HepG2 (cell line): ENCODE results near the gene TNS1. TPM values are rescaled to one million over a fixed set of nuclear protein-coding genes. Genes with fewer than 3 reads are reported as not detected.

Experiments used
- ATF1 ChIP-seq: IDR thresholded peaks from 2 replicates; pipeline ENCODE4 v1.6.1; 2016; ENCODE audit warnings: mild to moderate bottlenecking, control low read depth
- ATF7 ChIP-seq, 2 experiments: fragments of 450-650 bp in 1 of 2; sonication (generic) in 1 of 2; formaldehyde crosslinking in 1 of 2; IDR thresholded peaks; 2 replicates each; pipeline versions ENCODE4 v1.4.0 to v1.6.1; 2016 to 2020; ENCODE audit warnings: antibody characterized with exemption in 1 of 2, mild to moderate bottlenecking in 1 of 2, missing genetic modification reagents in 1 of 2
- KDM5B ChIP-seq: sonication (generic); formaldehyde crosslinking; IDR thresholded peaks from 2 replicates; pipeline ENCODE4 v1.4.0; 2020; ENCODE audit warnings: missing genetic modification reagents, mild to moderate bottlenecking, borderline replicate concordance
- LCORL ChIP-seq, 2 experiments: fragments of 450-650 bp in 1 of 2; sonication (generic) in 1 of 2; formaldehyde crosslinking in 1 of 2; IDR thresholded peaks; 2 replicates each; pipeline versions ENCODE4 v1.5.0 to v1.6.1; 2017 to 2020; ENCODE audit warnings: antibody characterized with exemption in 1 of 2, missing genetic modification reagents in 1 of 2
- MEIS1 ChIP-seq: sonication (generic); formaldehyde crosslinking; IDR thresholded peaks from 2 replicates; pipeline ENCODE4 v1.9.0; 2021; ENCODE audit warnings: mild to moderate bottlenecking, missing genetic modification reagents, moderate library complexity, borderline replicate concordance
- MYPOP ChIP-seq: sonication (generic); formaldehyde crosslinking; IDR thresholded peaks from 2 replicates; pipeline ENCODE4 v1.8.1; 2023; ENCODE audit warnings: mild to moderate bottlenecking, moderate library complexity, missing genetic modification reagents
- NFE2L2 ChIP-seq: fragments of 150-350 bp; IDR thresholded peaks from 2 replicates; pipeline ENCODE4 v1.6.1; 2014; ENCODE audit warnings: low read length
- NPAS2 ChIP-seq: sonication (generic); formaldehyde crosslinking; IDR thresholded peaks from 2 replicates; pipeline ENCODE4 v1.8.0; 2022; ENCODE audit warnings: mild to moderate bottlenecking, missing genetic modification reagents, borderline replicate concordance
- PCBP1 ChIP-seq: fragments of 200-400 bp; formaldehyde crosslinking; IDR thresholded peaks from 2 replicates; pipeline ENCODE4 v1.6.1; 2017; ENCODE audit warnings: mild to moderate bottlenecking, low read depth, low read length, borderline replicate concordance
- POGZ ChIP-seq: sonication (generic); formaldehyde crosslinking; IDR thresholded peaks from 2 replicates; pipeline ENCODE4 v1.4.0; 2020; ENCODE audit warnings: mild to moderate bottlenecking, missing genetic modification reagents
- SAFB2 ChIP-seq: sonication (generic); formaldehyde crosslinking; IDR thresholded peaks from 2 replicates; pipeline ENCODE4 v1.5.1; 2020; ENCODE audit warnings: missing genetic modification reagents, low read depth, mild to moderate bottlenecking, borderline replicate concordance
- SETDB1 ChIP-seq: sonication (generic); formaldehyde crosslinking; IDR thresholded peaks from 2 replicates; pipeline ENCODE4 v1.5.1; 2020; ENCODE audit warnings: missing genetic modification reagents, mild to moderate bottlenecking, borderline replicate concordance
- SRF ChIP-seq: IDR thresholded peaks from 2 replicates; pipeline ENCODE4 v1.6.1; 2011; ENCODE audit warnings: mild to moderate bottlenecking, low read depth, low read length, moderate library complexity
- TARDBP ChIP-seq: sonication (generic); formaldehyde crosslinking; IDR thresholded peaks from 2 replicates; pipeline ENCODE4 v1.8.0; 2022; ENCODE audit warnings: mild to moderate bottlenecking, missing genetic modification reagents
- TCF12 ChIP-seq, 2 experiments: fragments of 450-650 bp in 1 of 2; sonication (generic) in 1 of 2; formaldehyde crosslinking in 1 of 2; IDR thresholded peaks; 2 replicates each; pipeline versions ENCODE4 v1.6.1 to v1.8.0; 2017 to 2022; ENCODE audit warnings: antibody characterized with exemption in 1 of 2, mild to moderate bottlenecking in 1 of 2, missing genetic modification reagents in 1 of 2, moderate library complexity in 1 of 2
- THAP9 ChIP-seq: sonication (generic); formaldehyde crosslinking; IDR thresholded peaks from 2 replicates; pipeline ENCODE4; 2020; ENCODE audit warnings: missing genetic modification reagents, mild to moderate bottlenecking, borderline replicate concordance
- YY1 ChIP-seq: IDR thresholded peaks from 2 replicates; pipeline ENCODE4 v1.6.1; 2011; ENCODE audit warnings: low read length, low read depth, moderate library complexity, mild to moderate bottlenecking; ENCODE audit not compliant: insufficient read depth, insufficient replicate concordance
- ZKSCAN8 ChIP-seq: IDR thresholded peaks from 2 replicates; pipeline ENCODE4 v1.6.1; 2016; ENCODE audit warnings: borderline replicate concordance, missing genetic modification reagents, missing compliant biosample characterization
- ZNF510 ChIP-seq: sonication (generic); formaldehyde crosslinking; IDR thresholded peaks from 2 replicates; pipeline ENCODE4 v1.4.0; 2020; ENCODE audit warnings: low read depth, mild to moderate bottlenecking, missing genetic modification reagents
- ZNF678 ChIP-seq: sonication (generic); formaldehyde crosslinking; IDR thresholded peaks from 2 replicates; pipeline ENCODE4 v1.4.0; 2020; ENCODE audit warnings: mild to moderate bottlenecking, missing genetic modification reagents
- ZNF839 ChIP-seq: sonication (generic); formaldehyde crosslinking; IDR thresholded peaks from 2 replicates; pipeline ENCODE4 v1.4.0; 2020; ENCODE audit warnings: missing genetic modification reagents, mild to moderate bottlenecking, borderline replicate concordance
- polyA plus RNA-seq, 8 experiments: library from polyadenylated mRNA; depleted of rRNA in 3 of 8; stranded (reverse) in 7 of 8; unstranded in 1 of 8; fragments of >200 nt; fragmentation: Illumina TruSeq in 4 of 8; extraction: Trizol in 4 of 8; gene quantifications; 2 replicates each; pipeline versions ENCODE4 v1.2.1 to v1.2.3, GENCODE V29; 2011 to 2016; ENCODE audit warnings: low read depth in 4 of 8, missing spikeins in 1 of 8, mixed read lengths in 1 of 8; ENCODE audit not compliant: insufficient read depth in 1 of 8
- total RNA-seq, 5 experiments: library from RNA; depleted of rRNA; stranded (reverse); fragments of >200 nt; fragmentation: Illumina TruSeq; extraction: Trizol; gene quantifications; 2 replicates each; pipeline ENCODE4 v1.2.3, GENCODE V29; 2016; ENCODE audit warnings: low read depth in 1 of 5
- TF ChIP-seq, protein P1 (sequence below): sonication (generic); formaldehyde crosslinking; IDR thresholded peaks from 2 replicates; pipeline ENCODE4 v1.5.0; 2020; ENCODE audit warnings: mild to moderate bottlenecking, missing genetic modification reagents, moderate library complexity
- TF ChIP-seq, protein P2 (sequence below): sonication (generic); formaldehyde crosslinking; IDR thresholded peaks from 2 replicates; pipeline ENCODE4 v1.5.0; 2020; ENCODE audit warnings: missing genetic modification reagents

TNS1 gene
- total and polyA plus RNA-seq, 2 of the 13 experiments (the other 11 are each of a cell fraction or from before 2014, with no cell fraction given): 1.9 to 118 TPM

DNA sequence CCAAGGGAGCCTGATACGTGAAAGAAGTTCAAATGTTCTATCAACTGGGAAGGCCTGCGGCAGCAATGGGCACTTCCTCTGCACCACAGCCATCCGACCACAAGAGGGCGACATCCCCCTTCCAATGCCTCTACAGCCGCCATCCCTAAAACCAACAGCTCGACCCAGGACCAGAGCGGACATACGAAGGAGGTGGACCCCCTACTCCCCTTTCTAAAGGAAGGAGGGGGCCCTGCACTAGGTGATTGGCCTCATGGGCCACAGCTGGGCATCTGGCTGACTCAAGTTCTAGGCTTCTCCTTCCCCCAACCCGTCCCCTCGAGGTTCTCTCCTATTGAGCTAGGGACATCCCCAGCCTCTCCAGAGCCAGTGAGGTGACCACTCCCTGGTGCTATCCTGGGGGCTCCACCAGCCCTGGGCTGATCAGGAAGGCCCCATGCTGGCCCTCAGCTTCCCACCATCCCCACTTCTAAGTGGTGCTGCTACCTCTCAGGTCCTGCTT, 217.2 kb downstream of the TNS1 start (continued):
- TF ChIP-seq TCF12 (IDR thresholded peaks at IDR 0.05) (no peak), TCF12 (CRISPR knock-in tag; IDR thresholded peaks at IDR 0.05) (no peak), NPAS2 (CRISPR knock-in tag) (no peak), YY1 (peak; percentile 74), PCBP1 (no peak), SRF (no peak), ZNF678 (CRISPR knock-in tag) (no peak), KDM5B (CRISPR knock-in tag) (peak; percentile 31; the same call in 1 of the 2 replicates), SAFB2 (CRISPR knock-in tag) (no peak), THAP9 (peak; percentile 56; the same call in 1 of the 2 replicates), ATF7 (IDR thresholded peaks at IDR 0.05) (no peak), ATF7 (CRISPR knock-in tag; IDR thresholded peaks at IDR 0.05) (peak; percentile 34; the same call in 1 of the 2 replicates), MEIS1 (CRISPR knock-in tag) (0 out of 2 replicates have a peak, but pooled peaks have one; percentile 58), LCORL (IDR thresholded peaks at IDR 0.05) (no peak), LCORL (CRISPR knock-in tag; IDR thresholded peaks at IDR 0.05) (peak; percentile 63; the same call in 1 of the 2 replicates), ZKSCAN8 (no peak), POGZ (no peak), ZNF510 (CRISPR knock-in tag) (no peak), ZNF839 (CRISPR knock-in tag) (peak; percentile 96; the same call in 1 of the 2 replicates), SETDB1 (no peak), MYPOP (CRISPR knock-in tag) (no peak), TARDBP (CRISPR knock-in tag) (0 out of 2 replicates have a peak, but pooled peaks have one; percentile 39), NFE2L2 (no peak), ATF1 (CRISPR knock-in tag) (no peak)
- TF ChIP-seq, protein P1, sequence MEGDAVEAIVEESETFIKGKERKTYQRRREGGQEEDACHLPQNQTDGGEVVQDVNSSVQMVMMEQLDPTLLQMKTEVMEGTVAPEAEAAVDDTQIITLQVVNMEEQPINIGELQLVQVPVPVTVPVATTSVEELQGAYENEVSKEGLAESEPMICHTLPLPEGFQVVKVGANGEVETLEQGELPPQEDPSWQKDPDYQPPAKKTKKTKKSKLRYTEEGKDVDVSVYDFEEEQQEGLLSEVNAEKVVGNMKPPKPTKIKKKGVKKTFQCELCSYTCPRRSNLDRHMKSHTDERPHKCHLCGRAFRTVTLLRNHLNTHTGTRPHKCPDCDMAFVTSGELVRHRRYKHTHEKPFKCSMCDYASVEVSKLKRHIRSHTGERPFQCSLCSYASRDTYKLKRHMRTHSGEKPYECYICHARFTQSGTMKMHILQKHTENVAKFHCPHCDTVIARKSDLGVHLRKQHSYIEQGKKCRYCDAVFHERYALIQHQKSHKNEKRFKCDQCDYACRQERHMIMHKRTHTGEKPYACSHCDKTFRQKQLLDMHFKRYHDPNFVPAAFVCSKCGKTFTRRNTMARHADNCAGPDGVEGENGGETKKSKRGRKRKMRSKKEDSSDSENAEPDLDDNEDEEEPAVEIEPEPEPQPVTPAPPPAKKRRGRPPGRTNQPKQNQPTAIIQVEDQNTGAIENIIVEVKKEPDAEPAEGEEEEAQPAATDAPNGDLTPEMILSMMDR (CRISPR knock-in tag): peak; percentile 99
- TF ChIP-seq, protein P2, sequence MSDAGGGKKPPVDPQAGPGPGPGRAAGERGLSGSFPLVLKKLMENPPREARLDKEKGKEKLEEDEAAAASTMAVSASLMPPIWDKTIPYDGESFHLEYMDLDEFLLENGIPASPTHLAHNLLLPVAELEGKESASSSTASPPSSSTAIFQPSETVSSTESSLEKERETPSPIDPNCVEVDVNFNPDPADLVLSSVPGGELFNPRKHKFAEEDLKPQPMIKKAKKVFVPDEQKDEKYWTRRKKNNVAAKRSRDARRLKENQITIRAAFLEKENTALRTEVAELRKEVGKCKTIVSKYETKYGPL (CRISPR knock-in tag): no peak
